IPS DF 6.9 (cell line): ENCODE results near the gene GRXCR1.

ENCODE experiments used
- DNase-seq: peaks from one replicate; pipeline ENCODE4 v3.0.0-alpha.2; 2013; ENCODE audit warnings: low read depth, low spot score
- H3K27ac ChIP-seq: one replicate; pipeline ENCODE4 v1.5.1; 2013; ENCODE audit warnings: low read length, control low read depth
- H3K27me3 ChIP-seq: 2 replicates; pipeline ENCODE4 v1.6.1; 2013; ENCODE audit warnings: mild to moderate bottlenecking, low read length; ENCODE audit not compliant: control insufficient read depth, insufficient read depth
- H3K36me3 ChIP-seq: 2 replicates; pipeline ENCODE4 v1.6.1; 2013; ENCODE audit warnings: low read length; ENCODE audit not compliant: control insufficient read depth, insufficient read depth
- H3K4me1 ChIP-seq: 2 replicates; pipeline ENCODE4 v1.6.1; 2013; ENCODE audit warnings: low read length; ENCODE audit not compliant: control insufficient read depth, insufficient read depth
- H3K4me3 ChIP-seq: 2 replicates; pipeline ENCODE4 v1.5.1; 2013; ENCODE audit warnings: mild to moderate bottlenecking, low read length
- H3K9me3 ChIP-seq: 2 replicates; pipeline ENCODE4 v1.6.1; 2013; ENCODE audit warnings: low read length, inconsistent platforms; ENCODE audit not compliant: control insufficient read depth, insufficient read depth
- WGBS: extraction: QIAGEN DNeasy Blood & Tissue Kit; methylation state at CpG from one replicate; pipeline ENCODE4 v1.1.7; 2013; ENCODE audit warnings: mixed read lengths, missing lambda C conversion rate; ENCODE audit not compliant: insufficient read length, insufficient coverage; 5-methylcytosine and 5-hydroxymethylcytosine counted together

Gene GRXCR1

GRCh38 chr4:43008793-43009192 lies 116.3 kb downstream of the GRXCR1 start:
- Histone ChIP-seq H3K27me3 (no peaks in the 10 kb centered on the region), H3K4me1 (no peaks in the 10 kb centered on the region), H3K9me3 (0 out of 2 replicates have a peak, but pooled peaks cover 1% of the 10 kb centered on the region), H3K27ac (no peak overlapping the region), H3K36me3 (no peaks in the 10 kb centered on the region), H3K4me3 (no peak overlapping the region)
- no CpG with 5 or more reads among the region's 1 CpG for WGBS
- DNase-seq: no peak

DNA sequence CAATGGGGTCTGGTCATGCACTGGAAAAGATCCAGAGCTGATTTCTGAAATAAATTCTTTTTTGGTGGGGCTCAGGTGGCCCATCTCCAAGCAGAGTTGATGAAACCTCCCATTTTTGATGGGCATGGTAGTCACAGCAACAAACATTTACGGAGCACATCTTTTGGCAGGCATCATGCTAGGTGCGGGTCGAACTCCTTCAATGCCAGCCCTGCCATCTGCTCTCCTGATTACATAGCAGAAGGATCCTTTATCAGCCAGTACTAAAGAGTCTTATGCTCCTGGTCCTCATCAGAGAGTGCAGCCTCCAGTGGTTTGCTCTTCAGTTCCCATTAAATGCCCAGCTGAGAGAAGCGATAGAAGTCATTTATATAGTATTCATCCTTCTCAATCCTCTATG lies 121.7 kb downstream of the GRXCR1 start:
- no peaks in the 10 kb centered on the region for H3K36me3 ChIP-seq
- H3K4me3 ChIP-seq: no peak overlapping the region
- H3K4me1 ChIP-seq: no peaks in the 10 kb centered on the region
- WGBS: no CpG with 5 or more reads among the region's 4 CpGs
- H3K27me3 ChIP-seq: no peaks in the 10 kb centered on the region
- no peak for DNase-seq
- H3K27ac ChIP-seq: no peak overlapping the region
- no peaks in the 10 kb centered on the region for H3K9me3 ChIP-seq

GRCh38 chr4:43041632-43042031 lies 149.1 kb downstream of the GRXCR1 start:
- no peaks in the 10 kb centered on the region for H3K9me3 ChIP-seq
- WGBS: no CpG with 5 or more reads among the region's 1 CpG
- H3K4me3 ChIP-seq: no peak overlapping the region
- no peaks in the 10 kb centered on the region for H3K4me1 ChIP-seq
- DNase-seq: no peak
- H3K36me3 ChIP-seq: no peaks in the 10 kb centered on the region
- no peak overlapping the region for H3K27ac ChIP-seq
- H3K27me3 ChIP-seq: no peaks in the 10 kb centered on the region

DNA sequence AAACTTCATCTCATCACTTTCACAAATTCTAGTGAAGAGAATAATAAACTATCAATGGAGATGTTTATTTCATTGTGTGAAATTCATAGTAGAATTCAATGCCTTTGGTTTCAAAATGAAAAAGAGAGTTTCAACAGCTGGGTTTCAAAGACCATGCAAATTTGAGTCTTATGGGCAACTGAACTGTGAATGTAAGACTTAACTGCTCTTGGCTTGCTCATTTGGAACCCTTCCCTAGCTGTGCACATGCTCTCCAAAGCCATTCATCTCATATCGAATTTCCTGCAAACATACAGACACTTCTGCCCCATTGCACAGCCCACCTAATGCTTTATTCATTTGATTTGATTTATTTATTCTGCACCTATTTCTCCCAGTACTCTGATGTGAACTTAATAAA lies 154.5 kb downstream of the GRXCR1 start:
- Histone ChIP-seq H3K27ac (no peak overlapping the region), H3K36me3 (no peaks in the 10 kb centered on the region), H3K4me3 (no peak overlapping the region), H3K4me1 (no peaks in the 10 kb centered on the region), H3K9me3 (no peaks in the 10 kb centered on the region), H3K27me3 (no peaks in the 10 kb centered on the region)
- no peak for DNase-seq
- WGBS: no CpG with 5 or more reads among the region's 1 CpG

DNA sequence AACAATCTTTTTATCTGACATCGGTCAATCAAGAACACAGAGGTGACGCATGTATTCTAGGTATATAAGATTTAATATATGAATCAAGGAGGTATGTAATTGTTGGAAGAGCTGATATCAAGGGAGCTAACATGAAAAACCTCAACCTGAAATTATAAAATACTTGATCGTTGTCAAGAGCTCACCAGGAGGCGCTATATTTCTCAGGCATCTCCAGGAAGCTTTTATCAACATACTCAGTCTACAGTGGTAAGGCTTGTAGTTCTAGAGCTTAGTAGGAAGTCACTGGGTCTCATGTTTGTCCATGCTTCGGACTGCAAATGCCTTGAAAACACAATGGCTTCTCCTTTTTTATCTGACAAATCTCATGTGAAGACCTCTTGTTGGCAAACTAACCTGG lies 156.1 kb downstream of the GRXCR1 start:
- no peaks in the 10 kb centered on the region for H3K27me3 ChIP-seq
- H3K27ac ChIP-seq: no peak overlapping the region
- no peaks in the 10 kb centered on the region for H3K4me1 ChIP-seq
- peak; percentile 25 for DNase-seq
- H3K36me3 ChIP-seq: no peaks in the 10 kb centered on the region
- H3K9me3 ChIP-seq: no peaks in the 10 kb centered on the region
- H3K4me3 ChIP-seq: no peak overlapping the region
- no CpG with 5 or more reads among the region's 5 CpGs for WGBS

GRCh38 chr4:43049326-43049725 lies 156.8 kb downstream of the GRXCR1 start:
- Histone ChIP-seq H3K9me3 (no peaks in the 10 kb centered on the region), H3K4me3 (no peak overlapping the region), H3K27me3 (no peaks in the 10 kb centered on the region), H3K27ac (no peak overlapping the region), H3K36me3 (no peaks in the 10 kb centered on the region), H3K4me1 (no peaks in the 10 kb centered on the region)
- no peak for DNase-seq

DNA sequence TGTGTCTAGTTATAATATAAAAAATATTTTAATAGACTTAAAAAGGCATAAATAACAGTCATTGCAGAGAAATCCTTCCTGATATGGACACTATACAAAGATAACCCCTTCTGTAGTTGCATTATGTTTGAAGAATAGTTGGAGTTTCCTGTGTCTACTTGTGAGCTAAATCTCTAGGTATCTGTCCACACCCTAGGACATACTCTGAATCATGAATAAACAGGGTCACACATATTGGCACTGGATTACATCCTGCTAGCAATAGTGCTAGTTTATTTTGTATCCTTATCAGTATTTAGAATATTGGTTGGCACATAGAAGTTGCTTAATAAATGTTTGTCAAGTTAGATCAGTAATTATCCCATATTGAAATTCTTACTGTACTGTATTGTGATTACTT lies 173.9 kb downstream of the GRXCR1 start:
- Histone ChIP-seq H3K27ac (no peak overlapping the region), H3K27me3 (no peaks in the 10 kb centered on the region), H3K36me3 (no peaks in the 10 kb centered on the region), H3K9me3 (no peaks in the 10 kb centered on the region), H3K4me1 (no peaks in the 10 kb centered on the region), H3K4me3 (no peak overlapping the region)
- DNase-seq: no peak

DNA sequence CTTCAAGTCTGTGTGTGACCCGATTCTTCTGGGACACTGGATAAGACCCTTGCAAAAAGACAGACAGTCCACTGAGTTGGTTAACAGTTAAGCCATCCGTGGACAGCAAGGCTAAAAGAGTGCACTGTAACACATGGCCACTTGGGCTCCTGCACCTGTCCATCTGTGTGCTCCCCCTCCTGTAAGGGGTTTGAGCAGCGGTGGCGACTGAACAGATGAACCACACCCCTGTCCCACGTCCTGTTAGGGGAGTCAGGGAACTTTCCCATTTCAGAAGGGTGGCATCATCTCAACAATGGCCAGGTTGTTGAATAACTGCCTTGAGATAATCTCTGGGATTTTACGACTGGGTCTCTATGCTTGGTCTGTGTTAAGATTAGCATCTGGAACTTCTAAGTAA lies 178.6 kb downstream of the GRXCR1 start:
- WGBS: no CpG with 5 or more reads among the region's 6 CpGs
- no peaks in the 10 kb centered on the region for H3K4me1 ChIP-seq
- no peak overlapping the region for H3K27ac ChIP-seq
- H3K9me3 ChIP-seq: no peaks in the 10 kb centered on the region; the same call in 1 of the 2 replicates
- no peaks in the 10 kb centered on the region for H3K27me3 ChIP-seq
- H3K4me3 ChIP-seq: no peak overlapping the region
- DNase-seq: no peak
- no peaks in the 10 kb centered on the region for H3K36me3 ChIP-seq
